Common myeloid progenitor, CD34-positive (primary cell): Measurements from ENCODE around the gene GATAD2A.

Experiments used
- CTCF ChIA-PET: fragments of 350-600 bp; sonication (Branson Sonifier 250); formaldehyde crosslinking; loops from one replicate; lab custom pipeline; 2021; ENCODE audit warnings: antibody characterized with exemption; lab: Charles Lee
- POLR2A ChIA-PET: fragments of 350-600 bp; sonication (Branson Sonifier 250); formaldehyde crosslinking; loops from one replicate; lab custom pipeline; 2021; ENCODE audit warnings: antibody characterized with exemption; lab: Charles Lee
- DNase-seq, 3 donors: peaks; one replicate each; pipeline versions ENCODE4 v3.0.0 to v3.0.0-alpha.2; 2013
- H3K27ac ChIP-seq, 2 experiments: 1 replicate in 1 of 2; 2 replicates in 1 of 2; pipeline ENCODE4 v1.7.0; 2013; ENCODE audit warnings: inconsistent platforms in 2 of 2, low read length in 2 of 2, mild to moderate bottlenecking in 2 of 2, low read depth in 1 of 2, moderate library complexity in 1 of 2; ENCODE audit not compliant: severe bottlenecking in 2 of 2, insufficient read depth in 1 of 2, poor library complexity in 1 of 2
- H3K27me3 ChIP-seq, 5 experiments: replicated peaks in 2 of 5; 1 replicate in 3 of 5; 2 replicates in 2 of 5; pipeline versions ENCODE4 v1.6.1 to v1.7.0; 2013; ENCODE audit warnings: low read length in 4 of 5, mild to moderate bottlenecking in 2 of 5, moderate library complexity in 2 of 5, inconsistent platforms in 1 of 5; ENCODE audit not compliant: insufficient read depth in 5 of 5, control insufficient read depth in 4 of 5
- H3K36me3 ChIP-seq, 4 experiments: 1 replicate in 2 of 4; 2 replicates in 2 of 4; pipeline versions ENCODE4 v1.6.1 to v1.7.0; 2013; ENCODE audit warnings: low read length in 3 of 4, control low read depth in 1 of 4, mild to moderate bottlenecking in 1 of 4; ENCODE audit not compliant: control insufficient read depth in 4 of 4, insufficient read depth in 4 of 4
- H3K4me1 ChIP-seq, 4 experiments: 1 replicate in 3 of 4; 2 replicates in 1 of 4; pipeline versions ENCODE4 v1.6.1 to v1.7.1; 2013; ENCODE audit warnings: low read length in 3 of 4, mild to moderate bottlenecking in 3 of 4, control low read depth in 1 of 4, inconsistent platforms in 1 of 4, moderate library complexity in 1 of 4; ENCODE audit not compliant: control insufficient read depth in 4 of 4, insufficient read depth in 4 of 4; ENCODE audit errors: control extremely low read depth in 1 of 4
- H3K4me3 ChIP-seq, 7 experiments: 1 replicate in 4 of 7; 2 replicates in 3 of 7; pipeline versions ENCODE4 v1.5.1 to v1.7.0; 2013; ENCODE audit warnings: mild to moderate bottlenecking in 7 of 7, low read length in 6 of 7, moderate library complexity in 6 of 7, inconsistent platforms in 2 of 7, low read depth in 2 of 7, control low read depth in 1 of 7; ENCODE audit not compliant: insufficient read depth in 4 of 7, control insufficient read depth in 1 of 7; ENCODE audit errors: extremely low read depth in 1 of 7
- H3K9me3 ChIP-seq, 5 experiments: 1 replicate in 4 of 5; 2 replicates in 1 of 5; pipeline versions ENCODE4 v1.6.1 to v1.7.1; 2013; ENCODE audit warnings: low read length in 4 of 5, mild to moderate bottlenecking in 2 of 5, inconsistent platforms in 1 of 5, low read depth in 1 of 5, moderate library complexity in 1 of 5; ENCODE audit not compliant: control insufficient read depth in 4 of 5, insufficient read depth in 2 of 5; ENCODE audit errors: control extremely low read depth in 1 of 5
- WGBS: methylation state at CpG from one replicate; pipeline ENCODE4 v1.1.5; 2013; ENCODE audit not compliant: insufficient coverage; 5-methylcytosine and 5-hydroxymethylcytosine counted together

GATAD2A gene

GRCh38 chr19:19436137-19436691 lies 30.7 kb downstream of the GATAD2A start:
- Histone ChIP-seq H3K9me3 (no peaks in the 10 kb centered on the region), H3K4me3 (no peak overlapping the region), H3K27ac (no peak overlapping the region), H3K36me3 (peaks cover 2 to 42% (median 9%) of the 10 kb centered on the region in 4 experiments), H3K27me3 (no peaks in the 10 kb centered on the region), H3K4me1 (no peaks in the 10 kb centered on the region)
- WGBS, result 98% methylated on average over 8 of the region's 10 CpGs
- ChIA-PET CTCF (interaction anchor here (0.8 kb wide), 1 partner anchor 53 kb away, joined by 3 read pairs; no protein-coding TSS in a partner anchor), POLR2A (interaction anchor here (1.5 kb wide), 1 partner anchor 10 kb away, joined by 3 read pairs; no protein-coding TSS in a partner anchor)
- no peak for DNase-seq

- no peak for DNase-seq
- WGBS, result 100% methylated on average over 2 of the region's 4 CpGs
- no peaks in the 10 kb centered on the region for H3K9me3 ChIP-seq
- no peaks in the 10 kb centered on the region for H3K27me3 ChIP-seq
- H3K27ac ChIP-seq, result no peak overlapping the region
- no peak overlapping the region for H3K4me3 ChIP-seq
- H3K4me1 ChIP-seq, result peaks cover 0 to 4% (median under 1%) of the 10 kb centered on the region in 4 experiments
- ChIA-PET POLR2A (no interaction called here), CTCF (interaction anchor here (1.2 kb wide), 1 partner anchor 9 kb away, joined by 3 read pairs; no protein-coding TSS in a partner anchor)
- H3K36me3 ChIP-seq, result peaks cover 2 to 44% (median 11%) of the 10 kb centered on the region in 4 experiments
Measured at GRCh38 chr19:19438366-19439175, 33.1 kb downstream of the GATAD2A start.

- peaks cover 2 to 49% (median 11%) of the 10 kb centered on the region in 4 experiments for H3K36me3 ChIP-seq
- no peaks in the 10 kb centered on the region for H3K27me3 ChIP-seq
- WGBS, result 100% methylated on average over 2 of the region's 2 CpGs
- no peak for DNase-seq
- peaks cover 0 to 7% (median 4%) of the 10 kb centered on the region in 4 experiments for H3K4me1 ChIP-seq
- ChIA-PET CTCF (interaction anchor here (1.2 kb wide), 1 partner anchor 8 kb away, joined by 3 read pairs; no protein-coding TSS in a partner anchor), POLR2A (no interaction called here)
- H3K4me3 ChIP-seq, result no peak overlapping the region
- no peak overlapping the region for H3K27ac ChIP-seq
- H3K9me3 ChIP-seq, result no peaks in the 10 kb centered on the region
Measured at GRCh38 chr19:19439176-19439482, 33.7 kb downstream of the GATAD2A start.

GRCh38 chr19:19443283-19443682 lies 37.8 kb downstream of the GATAD2A start:
- ChIA-PET CTCF (interaction anchor here (0.7 to 2.1 kb wide), 7 partner anchors 9 to 48 kb away, joined by 3 to 8 read pairs (median 4); no protein-coding TSS in a partner anchor), POLR2A (interaction anchor here (1.0 kb wide), 1 partner anchor 10 kb away, joined by 4 read pairs; no protein-coding TSS in a partner anchor)
- H3K27me3 ChIP-seq, result no peaks in the 10 kb centered on the region
- 93% methylated on average over 5 of the region's 9 CpGs for WGBS
- H3K4me3 ChIP-seq, result no peak overlapping the region
- no peak for DNase-seq
- H3K4me1 ChIP-seq, result peaks cover 3 to 43% (median 21%) of the 10 kb centered on the region in 4 experiments
- H3K27ac ChIP-seq, result peak overlapping the region in 1 of 2 experiments; percentile 63
- peaks cover 0 to 30% (median 5%) of the 10 kb centered on the region in 4 experiments for H3K36me3 ChIP-seq
- no peaks in the 10 kb centered on the region for H3K9me3 ChIP-seq

GRCh38 chr19:19443902-19444680 lies 38.6 kb downstream of the GATAD2A start:
- Histone ChIP-seq H3K4me3 (no peak overlapping the region), H3K27ac (peak overlapping the region; percentile 42 to 63), H3K4me1 (peaks cover 3 to 43% (median 21%) of the 10 kb centered on the region in 4 experiments), H3K9me3 (no peaks in the 10 kb centered on the region), H3K36me3 (peaks cover 0 to 22% (median 3%) of the 10 kb centered on the region in 4 experiments), H3K27me3 (no peaks in the 10 kb centered on the region)
- DNase-seq, result no peak
- CTCF ChIA-PET, result interaction anchor here (0.7 to 2.2 kb wide), 9 partner anchors 10 to 47 kb away, joined by 3 to 8 read pairs (median 5); partner anchors contain the start of gene GATAD2A
- POLR2A ChIA-PET, result interaction anchor here (0.7 to 1.0 kb wide), 2 partner anchors 16 to 59 kb away, joined by 3 read pairs; no protein-coding TSS in a partner anchor
- WGBS, result 88% methylated on average over 9 of the region's 11 CpGs

GRCh38 chr19:19444681-19445155 lies 39.2 kb downstream of the GATAD2A start:
- Histone ChIP-seq H3K27me3 (no peaks in the 10 kb centered on the region), H3K4me3 (no peak overlapping the region), H3K36me3 (peaks cover 0 to 19% (median 3%) of the 10 kb centered on the region in 4 experiments), H3K27ac (peak overlapping the region; percentile 42 to 63), H3K9me3 (no peaks in the 10 kb centered on the region), H3K4me1 (peaks cover 3 to 43% (median 21%) of the 10 kb centered on the region in 4 experiments)
- ChIA-PET CTCF (interaction anchor here (1.2 to 2.2 kb wide), 5 partner anchors 11 to 39 kb away, joined by 4 to 8 read pairs (median 5); partner anchors contain the start of gene GATAD2A), POLR2A (interaction anchor here (0.5 to 1.0 kb wide), 3 partner anchors 15 to 59 kb away, joined by 3 read pairs; no protein-coding TSS in a partner anchor)
- DNase-seq, result peak; percentile 48 to 87 (median 80)
- WGBS, result 85% methylated on average over 3 of the region's 4 CpGs
